ENCODE data around the gene PRKRIP1.
"Not testable (repeated sequence)": the region's sequence is repeated elsewhere in the genome, so short reads cannot be mapped to it uniquely, and the experiment has no call there.

The PRKRIP1 gene

DNA sequence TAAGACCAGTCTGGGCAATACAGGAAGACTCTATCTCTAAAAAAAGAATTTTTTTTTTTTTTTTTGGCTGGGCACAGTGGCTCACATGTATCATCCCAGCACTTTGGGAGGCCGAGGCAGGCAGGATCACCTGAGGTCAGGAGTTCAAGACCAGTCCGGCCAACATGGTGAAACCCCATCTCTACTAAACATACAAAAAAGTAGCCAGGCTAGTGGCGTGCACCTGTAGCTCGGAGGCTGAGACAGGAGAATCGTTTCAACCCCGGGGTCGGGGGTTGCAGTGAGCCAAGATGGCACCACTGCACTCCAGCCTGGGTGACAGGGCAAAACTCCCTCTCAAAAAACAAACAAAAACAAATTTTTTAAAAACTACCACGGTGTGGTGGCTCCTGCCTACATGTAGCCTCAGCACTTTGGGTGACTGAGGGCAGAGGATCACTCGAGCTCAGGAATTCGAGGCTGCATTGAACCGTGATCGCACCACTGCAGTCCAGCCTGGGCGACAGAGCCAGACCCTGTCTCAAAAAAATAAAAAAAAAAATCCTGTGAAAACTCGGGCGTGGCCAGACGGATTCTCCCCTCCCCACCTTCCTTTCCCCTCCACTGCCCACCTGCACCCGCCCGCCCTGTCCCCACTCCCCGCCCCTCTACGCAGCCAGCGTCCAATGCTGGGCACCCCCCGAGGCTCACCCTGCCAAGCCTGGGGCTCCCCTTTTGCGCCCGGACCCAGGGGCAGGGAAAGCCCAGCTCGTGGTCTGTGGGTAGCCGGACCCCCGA is 36.5 kb downstream of the PRKRIP1 start:
- peak; percentile 9 for DNase-seq

DNA sequence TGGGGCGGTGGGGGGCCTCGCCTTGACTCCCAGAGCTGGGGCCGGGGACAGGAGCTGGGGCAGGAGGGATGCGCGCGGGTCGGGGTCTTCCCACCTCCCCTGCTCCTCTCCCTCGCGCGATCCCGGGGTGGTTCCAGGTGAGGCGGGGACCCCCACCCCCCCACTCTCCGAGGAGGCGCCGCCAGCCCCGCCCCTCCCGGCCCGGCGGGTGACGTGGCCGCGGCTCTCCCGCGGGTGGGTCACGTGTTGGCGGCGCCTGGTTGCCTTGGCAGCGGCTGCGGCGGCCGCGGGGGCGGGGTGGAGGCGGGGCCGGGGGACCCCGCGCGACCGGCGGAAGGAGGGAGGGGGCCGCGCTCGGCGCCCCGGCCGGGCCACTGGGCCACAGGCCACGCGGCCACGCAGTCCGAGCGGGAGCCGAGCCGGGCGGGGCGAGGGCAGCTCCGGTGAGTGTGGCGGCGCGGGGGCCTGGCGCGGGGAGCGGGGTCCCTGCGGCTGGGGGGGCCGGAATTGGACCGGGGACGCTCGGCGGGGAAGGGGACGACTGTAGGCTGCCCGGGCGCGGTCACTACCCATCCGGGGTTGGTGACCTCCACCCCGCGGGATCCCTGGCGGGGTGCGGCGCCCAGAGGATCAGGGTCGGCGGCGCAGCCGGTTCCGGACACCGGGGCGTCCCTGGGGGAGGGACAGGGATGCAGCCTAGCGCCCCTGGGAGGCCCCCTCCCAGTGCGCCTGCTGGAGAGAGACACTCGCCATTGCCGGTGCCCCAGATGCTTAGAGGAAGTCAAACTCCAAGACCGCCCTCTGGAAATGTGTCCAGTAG is 37.3 kb downstream of the PRKRIP1 start, which contains the start of gene ORAI2:
TSS of gene ORAI2 (plus strand) at position 357 of the 820 bp plus-strand sequence. CDS start 5,382 bp downstream, outside the sequence.
- peak; percentile 45 for DNase-seq

DNA sequence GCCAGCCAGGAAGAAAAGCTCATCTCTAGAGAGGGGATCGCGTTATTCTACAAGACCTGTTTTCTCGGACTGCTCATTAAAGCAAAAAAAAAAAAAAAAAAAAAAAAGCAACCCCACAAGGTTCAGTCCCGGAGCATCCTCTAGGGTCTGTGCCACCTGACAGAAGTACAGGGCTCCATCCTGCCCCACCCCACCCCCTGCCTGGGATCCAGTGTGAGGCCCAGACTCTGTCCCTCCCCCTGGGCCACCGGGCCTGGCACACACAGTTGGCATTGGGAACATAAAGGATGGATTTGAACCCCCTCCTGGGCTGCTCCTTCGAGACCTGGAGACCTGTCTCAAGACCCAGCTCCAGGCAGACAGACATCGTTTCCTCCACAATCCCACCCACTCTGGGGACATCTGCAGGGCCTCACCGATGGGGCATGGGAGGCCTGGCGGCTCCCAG is 37.9 kb downstream of the PRKRIP1 start:
- peak; percentile 22 for DNase-seq

DNA sequence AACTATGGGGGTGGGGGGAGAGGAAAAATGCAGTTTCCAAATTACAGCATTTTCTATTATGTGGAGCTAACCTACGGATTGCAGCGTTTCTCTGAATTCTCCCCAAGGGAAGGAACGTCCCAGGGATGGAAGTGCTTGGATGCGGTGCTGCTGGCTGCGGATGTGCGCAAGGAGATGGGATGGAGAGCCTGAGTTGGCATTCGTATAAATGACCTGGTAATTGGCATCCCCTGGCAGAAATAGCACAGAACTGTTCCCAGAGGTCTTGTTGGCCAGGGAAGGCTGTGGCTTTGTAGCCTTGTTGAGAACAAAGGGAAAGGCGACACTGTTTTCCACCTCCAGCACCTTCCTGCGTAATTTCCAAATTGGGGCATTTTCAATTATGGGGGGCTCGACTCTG is 40.0 kb downstream of the PRKRIP1 start:
- DNase-seq, result no peak

DNA sequence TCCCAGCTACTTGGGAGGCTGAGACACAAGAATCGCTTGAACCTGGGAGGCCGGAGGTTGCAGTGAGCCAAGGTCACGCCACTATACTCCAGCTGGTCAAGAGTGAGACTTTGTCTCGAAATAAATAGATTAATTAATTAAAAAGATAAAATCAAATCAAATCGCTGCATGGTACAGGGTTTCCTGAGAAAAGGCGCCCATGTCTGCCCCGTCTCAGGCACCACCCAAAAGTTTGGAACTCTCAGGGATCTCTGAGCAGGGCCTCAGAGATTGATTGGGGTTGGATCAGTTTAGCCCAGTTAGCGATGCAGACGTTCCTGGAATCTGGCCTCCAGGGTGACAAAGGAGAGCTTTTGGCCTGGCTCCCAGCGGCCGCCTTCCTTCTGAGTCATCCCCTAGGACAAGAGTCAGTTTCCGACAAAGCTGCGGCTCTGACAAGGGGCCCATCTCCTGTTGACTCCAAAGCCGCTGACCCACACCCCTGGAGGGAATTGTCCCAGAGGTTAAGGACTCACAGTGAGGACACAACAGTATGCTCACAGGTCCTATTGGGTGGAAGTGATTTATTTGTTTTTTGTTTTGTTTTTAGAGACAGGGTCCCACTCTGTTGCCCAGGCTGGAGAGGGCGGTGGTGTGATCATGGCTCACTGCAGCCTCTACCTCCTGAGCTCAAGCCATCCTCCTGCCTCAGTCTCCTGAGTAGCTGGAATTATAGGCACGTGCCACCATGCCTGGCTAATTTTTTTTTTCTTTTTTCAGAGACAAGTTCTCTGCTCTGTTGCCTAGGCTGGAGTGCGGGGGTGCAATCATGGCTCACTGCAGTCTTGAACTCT is 44.0 kb downstream of the PRKRIP1 start:
- no peak for DNase-seq

- no peak for DNase-seq
Measured at GRCh38 chr7:102444961-102445673, 49.0 kb downstream of the PRKRIP1 start.

GRCh38 chr7:102445674-102446071 is 49.5 kb downstream of the PRKRIP1 start:
- no peak for DNase-seq

GRCh38 chr7:102446387-102447156 is 50.4 kb downstream of the PRKRIP1 start:
- DNase-seq, result no peak

DNA sequence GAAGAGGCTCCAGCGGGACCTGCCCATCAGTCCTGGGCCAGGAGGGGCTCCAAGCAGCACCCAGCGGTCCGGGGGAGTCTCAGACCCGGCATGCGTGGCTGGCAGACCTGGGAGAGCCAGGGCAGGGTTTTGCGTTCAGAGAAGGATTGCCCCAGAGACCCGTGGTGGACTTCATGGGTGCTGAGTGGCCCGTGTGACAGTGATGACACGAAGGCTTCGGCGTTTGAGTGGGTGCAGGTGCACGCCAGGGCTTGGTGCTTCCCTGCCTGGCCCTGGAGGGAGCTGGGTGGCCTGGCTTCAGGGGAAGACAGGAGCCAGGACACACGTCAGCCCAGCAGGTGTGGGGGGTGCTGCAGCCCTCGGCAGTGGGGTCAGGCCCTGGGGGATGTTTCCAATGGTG is 51.1 kb downstream of the PRKRIP1 start:
- DNase-seq, result no peak

DNA sequence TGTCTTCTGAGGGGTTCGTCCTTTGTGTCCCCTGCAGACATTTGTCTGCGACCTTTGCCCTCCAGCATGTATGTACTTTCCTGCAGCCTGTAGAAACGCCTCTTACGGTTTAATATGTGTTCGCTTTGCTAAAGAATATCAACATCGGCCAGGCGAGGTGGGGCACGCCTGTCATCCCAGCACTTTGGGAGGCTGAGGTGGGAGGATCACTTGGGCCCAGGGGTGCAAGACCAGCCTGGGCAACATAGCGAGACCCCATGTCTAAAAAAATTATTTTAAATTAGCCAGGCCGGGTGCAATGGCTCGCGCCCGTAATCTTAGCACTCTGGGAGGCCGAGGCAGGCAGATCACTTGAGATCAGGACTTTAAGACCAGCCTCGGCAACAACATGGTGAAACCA is 53.0 kb downstream of the PRKRIP1 start:
- no peak for DNase-seq

DNA sequence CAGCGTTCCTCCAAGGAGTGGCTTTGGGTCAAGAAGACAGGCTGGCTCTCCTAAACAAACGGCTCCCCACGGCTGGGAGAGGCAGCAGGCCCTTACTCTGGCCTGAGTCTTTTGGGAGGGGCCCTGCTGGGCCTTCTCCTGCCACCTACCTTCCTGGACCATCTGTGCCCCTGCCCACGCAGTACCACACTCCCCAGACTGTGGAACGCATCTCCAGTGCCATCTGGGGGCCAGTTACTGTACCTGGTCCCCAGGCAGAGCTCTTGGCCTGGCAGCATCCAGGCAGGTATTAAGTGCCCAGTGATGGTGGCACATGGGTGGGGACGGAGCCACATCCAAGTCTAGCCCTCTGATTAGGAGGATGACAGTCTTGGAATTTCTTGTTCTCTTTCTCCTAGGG is 54.1 kb downstream of the PRKRIP1 start:
- no peak for DNase-seq

GRCh38 chr7:102451371-102452054 is 55.4 kb downstream of the PRKRIP1 start:
- peak; percentile 50 for DNase-seq

DNA sequence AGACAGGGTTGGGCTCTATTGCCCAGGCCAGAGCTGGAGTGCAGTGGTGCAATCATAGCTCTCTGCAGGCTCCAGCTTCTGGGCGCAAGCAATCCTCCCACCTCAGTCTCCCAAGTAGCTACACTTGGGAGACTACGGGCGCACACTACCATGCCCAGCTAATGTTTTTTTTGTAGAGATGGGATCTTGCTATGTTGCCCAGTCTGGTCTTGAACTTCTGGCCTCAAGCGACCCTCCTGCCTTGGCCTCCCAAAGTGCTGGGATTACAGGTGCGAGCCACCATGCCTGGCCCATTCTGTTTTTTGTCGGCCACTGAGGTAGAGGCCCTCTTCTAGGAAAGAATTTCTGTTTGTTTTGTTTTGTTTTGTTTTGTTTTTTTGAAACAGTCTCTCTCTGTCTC is 56.3 kb downstream of the PRKRIP1 start:
- DNase-seq, result no peak

- no peak for DNase-seq
Measured at GRCh38 chr7:102453319-102453718, 57.2 kb downstream of the PRKRIP1 start.

DNA sequence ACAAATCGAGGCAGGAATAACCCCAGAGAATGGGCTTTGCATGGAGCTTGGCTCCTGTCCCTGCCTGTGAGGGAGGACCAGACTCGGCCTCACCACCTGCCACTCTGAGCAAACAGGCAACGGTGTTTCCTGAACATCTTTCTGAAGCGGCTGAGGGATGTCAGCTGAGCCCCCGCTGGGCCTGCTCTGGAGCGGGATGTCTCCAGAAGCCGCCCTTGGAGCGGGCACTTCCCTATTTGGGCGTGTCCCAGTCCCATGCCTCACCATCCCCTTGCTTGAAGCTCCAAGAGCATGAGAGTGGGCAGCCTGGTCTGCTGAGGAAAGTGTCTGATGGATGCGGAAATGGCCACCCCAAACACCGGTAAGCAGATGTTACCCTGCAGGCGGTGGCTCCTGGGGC is 58.3 kb downstream of the PRKRIP1 start:
- no peak for DNase-seq

DNA sequence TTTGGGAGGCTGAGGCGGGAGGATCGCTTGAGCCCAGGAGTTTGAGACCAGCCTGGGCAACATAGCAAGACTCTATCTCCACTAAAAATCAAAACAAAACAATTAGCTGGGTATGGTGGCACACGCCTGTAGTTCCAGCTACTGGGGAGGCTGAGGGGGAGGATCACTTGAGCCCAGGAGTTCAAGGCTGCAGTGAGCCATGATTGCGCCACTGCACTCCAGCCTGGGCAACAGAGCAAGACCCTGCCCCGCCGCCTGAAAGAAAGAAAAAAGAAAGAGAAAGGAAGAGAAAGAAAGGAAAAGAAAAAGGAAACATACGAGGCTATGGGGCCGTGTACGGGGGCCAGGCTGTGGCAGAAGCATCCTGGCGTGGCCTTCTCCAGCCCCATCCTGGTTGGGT is 58.8 kb downstream of the PRKRIP1 start:
- DNase-seq, result not testable (repeated sequence)

DNA sequence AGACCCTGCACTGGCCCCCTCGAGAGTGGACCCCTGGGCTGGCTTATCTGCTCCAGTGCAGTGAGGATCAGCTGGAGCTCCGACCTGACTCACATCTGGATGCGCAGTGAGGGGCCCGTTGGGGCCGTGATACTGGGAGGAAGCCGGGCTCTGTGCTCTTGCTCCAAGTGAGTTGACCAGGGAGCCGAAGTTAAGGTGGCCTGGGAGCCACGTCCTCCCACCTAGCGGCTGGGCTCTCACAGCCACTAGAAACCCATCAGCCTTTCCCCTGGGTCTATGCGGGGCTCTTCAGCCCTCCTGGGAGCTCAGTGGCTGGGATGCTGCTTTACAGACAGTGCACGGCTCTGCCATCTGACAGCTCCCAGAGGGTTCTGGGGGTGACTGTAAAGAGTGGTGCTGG is 59.4 kb downstream of the PRKRIP1 start:
- DNase-seq, result no peak

- no peak for DNase-seq
Measured at GRCh38 chr7:102456327-102456726, 60.2 kb downstream of the PRKRIP1 start.

- no peak for DNase-seq
Measured at GRCh38 chr7:102457352-102457924, 61.3 kb downstream of the PRKRIP1 start.

GRCh38 chr7:102459221-102459844 is 63.2 kb downstream of the PRKRIP1 start:
- DNase-seq, result no peak
